NT2/D1 (cell line): ENCODE results near the gene SOX5.

Source experiments
- SUZ12 ChIP-seq: IDR thresholded peaks from 2 replicates; pipeline ENCODE4 v1.6.1; 2011; ENCODE audit not compliant: insufficient read length, insufficient read depth; ENCODE audit errors: extremely low read depth
- ZNF274 ChIP-seq: IDR thresholded peaks from 2 replicates; pipeline ENCODE4 v1.6.1; 2011; ENCODE audit warnings: mild to moderate bottlenecking, low read depth, low read length

- TF ChIP-seq SUZ12: no peak
- no peak for TF ChIP-seq ZNF274
Measured at GRCh38 chr12:23948291-23948690, 1.2 kb downstream of the SOX5 start.
